ENCODE results near the gene TLR6. TPM values are rescaled to one million over a fixed set of nuclear protein-coding genes. Genes with fewer than 3 reads are reported as not detected.

TLR6 gene
- total RNA-seq, 1 experiment from 2014 or later: 0.11 TPM

DNA sequence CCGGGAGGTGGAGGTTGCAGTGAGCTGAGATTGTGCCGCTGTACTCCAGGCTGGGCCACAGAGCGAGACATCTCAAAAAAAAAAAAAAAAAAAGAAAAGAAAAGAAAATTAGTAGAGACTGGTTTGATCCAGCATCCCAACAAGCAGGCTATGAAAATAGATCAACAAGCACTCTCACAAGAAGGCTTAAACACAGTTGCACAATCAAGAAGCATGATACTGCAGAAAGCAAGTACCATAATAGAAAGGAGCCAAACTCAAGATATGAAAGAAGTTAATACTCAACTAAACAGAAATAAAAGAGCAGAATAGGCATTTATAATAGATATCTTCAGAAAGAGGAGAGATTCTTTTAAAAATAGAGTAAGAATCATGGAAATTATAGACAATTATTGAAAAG is 10.6 kb downstream of the TLR6 start:
- Mint-ChIP-seq H3K4me3 (no peak overlapping the region), H3K9me3 (peaks cover 30% of the 10 kb centered on the region), H3K4me1 (0 out of 2 replicates have a peak, but pooled peaks cover 5% of the 10 kb centered on the region), H3K27me3 (ENCODE audit: low read depth) (no peaks in the 10 kb centered on the region; the same call in 1 of the 2 replicates), H3K27ac (no peak overlapping the region), H3K36me3 (peaks cover 21% of the 10 kb centered on the region)
- DNase-seq (ENCODE audit: low spot score): no peak
- POLR2A ChIA-PET: no interaction called here
- ATAC-seq: no peak
- CTCF ChIA-PET: interaction anchor here (1.2 kb wide), 1 partner anchor 15 kb away, joined by 4 read pairs; no protein-coding TSS in a partner anchor
- TF ChIP-seq, protein P1, sequence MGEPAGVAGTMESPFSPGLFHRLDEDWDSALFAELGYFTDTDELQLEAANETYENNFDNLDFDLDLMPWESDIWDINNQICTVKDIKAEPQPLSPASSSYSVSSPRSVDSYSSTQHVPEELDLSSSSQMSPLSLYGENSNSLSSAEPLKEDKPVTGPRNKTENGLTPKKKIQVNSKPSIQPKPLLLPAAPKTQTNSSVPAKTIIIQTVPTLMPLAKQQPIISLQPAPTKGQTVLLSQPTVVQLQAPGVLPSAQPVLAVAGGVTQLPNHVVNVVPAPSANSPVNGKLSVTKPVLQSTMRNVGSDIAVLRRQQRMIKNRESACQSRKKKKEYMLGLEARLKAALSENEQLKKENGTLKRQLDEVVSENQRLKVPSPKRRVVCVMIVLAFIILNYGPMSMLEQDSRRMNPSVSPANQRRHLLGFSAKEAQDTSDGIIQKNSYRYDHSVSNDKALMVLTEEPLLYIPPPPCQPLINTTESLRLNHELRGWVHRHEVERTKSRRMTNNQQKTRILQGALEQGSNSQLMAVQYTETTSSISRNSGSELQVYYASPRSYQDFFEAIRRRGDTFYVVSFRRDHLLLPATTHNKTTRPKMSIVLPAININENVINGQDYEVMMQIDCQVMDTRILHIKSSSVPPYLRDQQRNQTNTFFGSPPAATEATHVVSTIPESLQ (CRISPR knock-in tag; IDR thresholded peaks at IDR 0.05): no peak
- TF ChIP-seq CBFB (CRISPR knock-in tag; IDR thresholded peaks at IDR 0.05; ENCODE audit: low read depth) (no peak), FOXJ3 (CRISPR knock-in tag; IDR thresholded peaks at IDR 0.05; ENCODE audit: borderline replicate concordance) (no peak), JAZF1 (CRISPR knock-in tag; IDR thresholded peaks at IDR 0.05) (no peak), FOXP1 (CRISPR knock-in tag; IDR thresholded peaks at IDR 0.05; ENCODE audit: borderline replicate concordance) (no peak), OVOL2 (CRISPR knock-in tag; IDR thresholded peaks at IDR 0.05; ENCODE audit: borderline replicate concordance) (no peak), NR3C1 (CRISPR knock-in tag; conservative IDR thresholded peaks at IDR 0.05; ENCODE audit: low read depth) (no peak), NFYB (CRISPR knock-in tag; conservative IDR thresholded peaks at IDR 0.05; ENCODE audit: low read depth) (no peak), ZNF138 (CRISPR knock-in tag; conservative IDR thresholded peaks at IDR 0.05) (no peak), ATF1 (CRISPR knock-in tag; IDR thresholded peaks at IDR 0.05) (no peak), ETV6 (CRISPR knock-in tag; IDR thresholded peaks at IDR 0.05) (no peak), TEAD1 (CRISPR knock-in tag; IDR thresholded peaks at IDR 0.05) (no peak), CREB1 (CRISPR knock-in tag; IDR thresholded peaks at IDR 0.05) (no peak)
- TF ChIP-seq, protein P2, sequence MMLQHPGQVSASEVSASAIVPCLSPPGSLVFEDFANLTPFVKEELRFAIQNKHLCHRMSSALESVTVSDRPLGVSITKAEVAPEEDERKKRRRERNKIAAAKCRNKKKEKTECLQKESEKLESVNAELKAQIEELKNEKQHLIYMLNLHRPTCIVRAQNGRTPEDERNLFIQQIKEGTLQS (CRISPR knock-in tag; conservative IDR thresholded peaks at IDR 0.05): no peak
- TF ChIP-seq, protein P3, sequence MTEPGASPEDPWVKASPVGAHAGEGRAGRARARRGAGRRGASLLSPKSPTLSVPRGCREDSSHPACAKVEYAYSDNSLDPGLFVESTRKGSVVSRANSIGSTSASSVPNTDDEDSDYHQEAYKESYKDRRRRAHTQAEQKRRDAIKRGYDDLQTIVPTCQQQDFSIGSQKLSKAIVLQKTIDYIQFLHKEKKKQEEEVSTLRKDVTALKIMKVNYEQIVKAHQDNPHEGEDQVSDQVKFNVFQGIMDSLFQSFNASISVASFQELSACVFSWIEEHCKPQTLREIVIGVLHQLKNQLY (CRISPR knock-in tag; IDR thresholded peaks at IDR 0.05): no peak
- TF ChIP-seq, protein P4, sequence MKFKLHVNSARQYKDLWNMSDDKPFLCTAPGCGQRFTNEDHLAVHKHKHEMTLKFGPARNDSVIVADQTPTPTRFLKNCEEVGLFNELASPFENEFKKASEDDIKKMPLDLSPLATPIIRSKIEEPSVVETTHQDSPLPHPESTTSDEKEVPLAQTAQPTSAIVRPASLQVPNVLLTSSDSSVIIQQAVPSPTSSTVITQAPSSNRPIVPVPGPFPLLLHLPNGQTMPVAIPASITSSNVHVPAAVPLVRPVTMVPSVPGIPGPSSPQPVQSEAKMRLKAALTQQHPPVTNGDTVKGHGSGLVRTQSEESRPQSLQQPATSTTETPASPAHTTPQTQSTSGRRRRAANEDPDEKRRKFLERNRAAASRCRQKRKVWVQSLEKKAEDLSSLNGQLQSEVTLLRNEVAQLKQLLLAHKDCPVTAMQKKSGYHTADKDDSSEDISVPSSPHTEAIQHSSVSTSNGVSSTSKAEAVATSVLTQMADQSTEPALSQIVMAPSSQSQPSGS (CRISPR knock-in tag; IDR thresholded peaks at IDR 0.05; ENCODE audit: borderline replicate concordance, low read depth): no peak
- TF ChIP-seq, protein P5, sequence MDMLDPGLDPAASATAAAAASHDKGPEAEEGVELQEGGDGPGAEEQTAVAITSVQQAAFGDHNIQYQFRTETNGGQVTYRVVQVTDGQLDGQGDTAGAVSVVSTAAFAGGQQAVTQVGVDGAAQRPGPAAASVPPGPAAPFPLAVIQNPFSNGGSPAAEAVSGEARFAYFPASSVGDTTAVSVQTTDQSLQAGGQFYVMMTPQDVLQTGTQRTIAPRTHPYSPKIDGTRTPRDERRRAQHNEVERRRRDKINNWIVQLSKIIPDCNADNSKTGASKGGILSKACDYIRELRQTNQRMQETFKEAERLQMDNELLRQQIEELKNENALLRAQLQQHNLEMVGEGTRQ (CRISPR knock-in tag; IDR thresholded peaks at IDR 0.05): no peak
- TF ChIP-seq, protein P6, sequence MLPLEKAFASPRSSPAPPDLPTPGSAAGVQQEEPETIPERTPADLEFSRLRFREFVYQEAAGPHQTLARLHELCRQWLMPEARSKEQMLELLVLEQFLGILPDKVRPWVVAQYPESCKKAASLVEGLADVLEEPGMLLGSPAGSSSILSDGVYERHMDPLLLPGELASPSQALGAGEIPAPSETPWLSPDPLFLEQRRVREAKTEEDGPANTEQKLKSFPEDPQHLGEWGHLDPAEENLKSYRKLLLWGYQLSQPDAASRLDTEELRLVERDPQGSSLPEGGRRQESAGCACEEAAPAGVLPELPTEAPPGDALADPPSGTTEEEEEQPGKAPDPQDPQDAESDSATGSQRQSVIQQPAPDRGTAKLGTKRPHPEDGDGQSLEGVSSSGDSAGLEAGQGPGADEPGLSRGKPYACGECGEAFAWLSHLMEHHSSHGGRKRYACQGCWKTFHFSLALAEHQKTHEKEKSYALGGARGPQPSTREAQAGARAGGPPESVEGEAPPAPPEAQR (CRISPR knock-in tag; IDR thresholded peaks at IDR 0.05): no peak

DNA sequence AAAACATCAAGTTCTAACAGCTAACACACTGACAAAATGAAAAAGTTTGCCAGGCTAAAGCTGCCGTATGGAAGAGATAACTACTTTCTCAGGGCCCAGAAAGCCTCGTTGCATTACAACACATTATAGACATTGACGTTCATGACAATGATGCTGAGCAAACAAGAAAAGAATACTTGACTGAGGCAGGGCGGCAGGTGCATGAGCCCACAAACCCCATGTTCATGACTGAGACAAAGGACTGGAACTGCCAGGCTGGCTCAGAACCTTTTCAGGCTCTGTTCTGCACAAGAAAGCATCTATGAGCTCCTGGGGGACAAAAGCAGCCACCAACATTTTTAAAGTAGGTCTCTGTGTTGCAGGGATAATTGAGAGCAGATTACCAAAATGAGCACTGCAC is 13.6 kb downstream of the TLR6 start:
- POLR2A ChIA-PET: no interaction called here
- no peak overlapping the region for H3K27ac Mint-ChIP-seq
- DNase-seq (ENCODE audit: low spot score): no peak
- peaks cover 10% of the 10 kb centered on the region for H3K9me3 Mint-ChIP-seq
- no peaks in the 10 kb centered on the region for H3K27me3 Mint-ChIP-seq (ENCODE audit: low read depth)
- no peak for ATAC-seq
- H3K4me3 Mint-ChIP-seq: no peak overlapping the region
- CTCF ChIA-PET: interaction anchor here (1.5 to 2.1 kb wide), 3 partner anchors 13 to 84 kb away, joined by 5 to 12 read pairs (median 7); no protein-coding TSS in a partner anchor
- peaks cover 10% of the 10 kb centered on the region for H3K4me1 Mint-ChIP-seq
- peaks cover 10% of the 10 kb centered on the region for H3K36me3 Mint-ChIP-seq
- TF ChIP-seq ETV6 (CRISPR knock-in tag; IDR thresholded peaks at IDR 0.05): no peak
- TF ChIP-seq, protein P3 (CRISPR knock-in tag; IDR thresholded peaks at IDR 0.05): no peak
- TF ChIP-seq, protein P7, sequence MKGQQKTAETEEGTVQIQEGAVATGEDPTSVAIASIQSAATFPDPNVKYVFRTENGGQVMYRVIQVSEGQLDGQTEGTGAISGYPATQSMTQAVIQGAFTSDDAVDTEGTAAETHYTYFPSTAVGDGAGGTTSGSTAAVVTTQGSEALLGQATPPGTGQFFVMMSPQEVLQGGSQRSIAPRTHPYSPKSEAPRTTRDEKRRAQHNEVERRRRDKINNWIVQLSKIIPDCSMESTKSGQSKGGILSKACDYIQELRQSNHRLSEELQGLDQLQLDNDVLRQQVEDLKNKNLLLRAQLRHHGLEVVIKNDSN (CRISPR knock-in tag; IDR thresholded peaks at IDR 0.05): no peak
- no peak for TF ChIP-seq ZNF671 (CRISPR knock-in tag; IDR thresholded peaks at IDR 0.05)
- TF ChIP-seq KAT7 (CRISPR knock-in tag; IDR thresholded peaks at IDR 0.05; ENCODE audit: borderline replicate concordance): no peak
- no peak for TF ChIP-seq EMX1 (CRISPR knock-in tag; IDR thresholded peaks at IDR 0.05)
- no peak for TF ChIP-seq ZNF121 (CRISPR knock-in tag; IDR thresholded peaks at IDR 0.05)
- TF ChIP-seq, protein P8, sequence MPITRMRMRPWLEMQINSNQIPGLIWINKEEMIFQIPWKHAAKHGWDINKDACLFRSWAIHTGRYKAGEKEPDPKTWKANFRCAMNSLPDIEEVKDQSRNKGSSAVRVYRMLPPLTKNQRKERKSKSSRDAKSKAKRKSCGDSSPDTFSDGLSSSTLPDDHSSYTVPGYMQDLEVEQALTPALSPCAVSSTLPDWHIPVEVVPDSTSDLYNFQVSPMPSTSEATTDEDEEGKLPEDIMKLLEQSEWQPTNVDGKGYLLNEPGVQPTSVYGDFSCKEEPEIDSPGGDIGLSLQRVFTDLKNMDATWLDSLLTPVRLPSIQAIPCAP (CRISPR knock-in tag; IDR thresholded peaks at IDR 0.05): no peak
